ENCODE data around the gene PAPLN. TPM values are rescaled to one million over a fixed set of nuclear protein-coding genes. Genes with fewer than 3 reads are reported as not detected.

PAPLN gene
- total and polyA plus RNA-seq, 2 of the 8 experiments (the other 6 are each of a cell fraction or from before 2014, with no cell fraction given), result 14.8 to 25.6 TPM

DNA sequence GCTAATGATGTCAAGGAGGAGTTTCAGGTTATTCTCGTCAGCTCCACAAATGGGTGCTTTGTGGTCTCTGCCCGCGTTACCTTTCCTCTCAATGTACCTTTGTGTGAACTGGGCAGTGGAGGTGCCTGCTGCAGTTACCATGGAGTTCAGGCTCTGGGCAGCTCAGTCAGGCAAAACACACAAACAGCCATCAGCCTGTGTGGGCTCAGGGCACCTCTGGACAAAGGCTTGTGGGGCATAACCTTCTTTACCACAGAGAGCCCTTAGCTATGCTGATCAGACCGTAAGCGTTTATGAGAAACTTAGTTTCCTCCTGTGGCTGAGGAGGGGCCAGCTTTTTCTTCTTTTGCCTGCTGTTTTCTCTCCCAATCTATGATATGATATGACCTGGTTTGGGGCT is 16.7 kb upstream of the PAPLN start (continued):
- TF ChIP-seq, protein P1, sequence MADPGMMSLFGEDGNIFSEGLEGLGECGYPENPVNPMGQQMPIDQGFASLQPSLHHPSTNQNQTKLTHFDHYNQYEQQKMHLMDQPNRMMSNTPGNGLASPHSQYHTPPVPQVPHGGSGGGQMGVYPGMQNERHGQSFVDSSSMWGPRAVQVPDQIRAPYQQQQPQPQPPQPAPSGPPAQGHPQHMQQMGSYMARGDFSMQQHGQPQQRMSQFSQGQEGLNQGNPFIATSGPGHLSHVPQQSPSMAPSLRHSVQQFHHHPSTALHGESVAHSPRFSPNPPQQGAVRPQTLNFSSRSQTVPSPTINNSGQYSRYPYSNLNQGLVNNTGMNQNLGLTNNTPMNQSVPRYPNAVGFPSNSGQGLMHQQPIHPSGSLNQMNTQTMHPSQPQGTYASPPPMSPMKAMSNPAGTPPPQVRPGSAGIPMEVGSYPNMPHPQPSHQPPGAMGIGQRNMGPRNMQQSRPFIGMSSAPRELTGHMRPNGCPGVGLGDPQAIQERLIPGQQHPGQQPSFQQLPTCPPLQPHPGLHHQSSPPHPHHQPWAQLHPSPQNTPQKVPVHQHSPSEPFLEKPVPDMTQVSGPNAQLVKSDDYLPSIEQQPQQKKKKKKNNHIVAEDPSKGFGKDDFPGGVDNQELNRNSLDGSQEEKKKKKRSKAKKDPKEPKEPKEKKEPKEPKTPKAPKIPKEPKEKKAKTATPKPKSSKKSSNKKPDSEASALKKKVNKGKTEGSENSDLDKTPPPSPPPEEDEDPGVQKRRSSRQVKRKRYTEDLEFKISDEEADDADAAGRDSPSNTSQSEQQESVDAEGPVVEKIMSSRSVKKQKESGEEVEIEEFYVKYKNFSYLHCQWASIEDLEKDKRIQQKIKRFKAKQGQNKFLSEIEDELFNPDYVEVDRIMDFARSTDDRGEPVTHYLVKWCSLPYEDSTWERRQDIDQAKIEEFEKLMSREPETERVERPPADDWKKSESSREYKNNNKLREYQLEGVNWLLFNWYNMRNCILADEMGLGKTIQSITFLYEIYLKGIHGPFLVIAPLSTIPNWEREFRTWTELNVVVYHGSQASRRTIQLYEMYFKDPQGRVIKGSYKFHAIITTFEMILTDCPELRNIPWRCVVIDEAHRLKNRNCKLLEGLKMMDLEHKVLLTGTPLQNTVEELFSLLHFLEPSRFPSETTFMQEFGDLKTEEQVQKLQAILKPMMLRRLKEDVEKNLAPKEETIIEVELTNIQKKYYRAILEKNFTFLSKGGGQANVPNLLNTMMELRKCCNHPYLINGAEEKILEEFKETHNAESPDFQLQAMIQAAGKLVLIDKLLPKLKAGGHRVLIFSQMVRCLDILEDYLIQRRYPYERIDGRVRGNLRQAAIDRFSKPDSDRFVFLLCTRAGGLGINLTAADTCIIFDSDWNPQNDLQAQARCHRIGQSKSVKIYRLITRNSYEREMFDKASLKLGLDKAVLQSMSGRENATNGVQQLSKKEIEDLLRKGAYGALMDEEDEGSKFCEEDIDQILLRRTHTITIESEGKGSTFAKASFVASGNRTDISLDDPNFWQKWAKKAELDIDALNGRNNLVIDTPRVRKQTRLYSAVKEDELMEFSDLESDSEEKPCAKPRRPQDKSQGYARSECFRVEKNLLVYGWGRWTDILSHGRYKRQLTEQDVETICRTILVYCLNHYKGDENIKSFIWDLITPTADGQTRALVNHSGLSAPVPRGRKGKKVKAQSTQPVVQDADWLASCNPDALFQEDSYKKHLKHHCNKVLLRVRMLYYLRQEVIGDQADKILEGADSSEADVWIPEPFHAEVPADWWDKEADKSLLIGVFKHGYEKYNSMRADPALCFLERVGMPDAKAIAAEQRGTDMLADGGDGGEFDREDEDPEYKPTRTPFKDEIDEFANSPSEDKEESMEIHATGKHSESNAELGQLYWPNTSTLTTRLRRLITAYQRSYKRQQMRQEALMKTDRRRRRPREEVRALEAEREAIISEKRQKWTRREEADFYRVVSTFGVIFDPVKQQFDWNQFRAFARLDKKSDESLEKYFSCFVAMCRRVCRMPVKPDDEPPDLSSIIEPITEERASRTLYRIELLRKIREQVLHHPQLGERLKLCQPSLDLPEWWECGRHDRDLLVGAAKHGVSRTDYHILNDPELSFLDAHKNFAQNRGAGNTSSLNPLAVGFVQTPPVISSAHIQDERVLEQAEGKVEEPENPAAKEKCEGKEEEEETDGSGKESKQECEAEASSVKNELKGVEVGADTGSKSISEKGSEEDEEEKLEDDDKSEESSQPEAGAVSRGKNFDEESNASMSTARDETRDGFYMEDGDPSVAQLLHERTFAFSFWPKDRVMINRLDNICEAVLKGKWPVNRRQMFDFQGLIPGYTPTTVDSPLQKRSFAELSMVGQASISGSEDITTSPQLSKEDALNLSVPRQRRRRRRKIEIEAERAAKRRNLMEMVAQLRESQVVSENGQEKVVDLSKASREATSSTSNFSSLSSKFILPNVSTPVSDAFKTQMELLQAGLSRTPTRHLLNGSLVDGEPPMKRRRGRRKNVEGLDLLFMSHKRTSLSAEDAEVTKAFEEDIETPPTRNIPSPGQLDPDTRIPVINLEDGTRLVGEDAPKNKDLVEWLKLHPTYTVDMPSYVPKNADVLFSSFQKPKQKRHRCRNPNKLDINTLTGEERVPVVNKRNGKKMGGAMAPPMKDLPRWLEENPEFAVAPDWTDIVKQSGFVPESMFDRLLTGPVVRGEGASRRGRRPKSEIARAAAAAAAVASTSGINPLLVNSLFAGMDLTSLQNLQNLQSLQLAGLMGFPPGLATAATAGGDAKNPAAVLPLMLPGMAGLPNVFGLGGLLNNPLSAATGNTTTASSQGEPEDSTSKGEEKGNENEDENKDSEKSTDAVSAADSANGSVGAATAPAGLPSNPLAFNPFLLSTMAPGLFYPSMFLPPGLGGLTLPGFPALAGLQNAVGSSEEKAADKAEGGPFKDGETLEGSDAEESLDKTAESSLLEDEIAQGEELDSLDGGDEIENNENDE (IDR thresholded peaks at IDR 0.05; ENCODE audit: insufficient replicate concordance, low read length), result no peak
- TF ChIP-seq BACH1 (IDR thresholded peaks at IDR 0.05; ENCODE audit: low read length) (no peak), CHD2 (IDR thresholded peaks at IDR 0.05; ENCODE audit: low read length) (no peak), HDAC6 (IDR thresholded peaks at IDR 0.05; ENCODE audit: low read depth, low read length) (no peak), RAD21 (IDR thresholded peaks at IDR 0.05 in 1 of 2, conservative IDR thresholded peaks at IDR 0.05 in 1 of 2; ENCODE audit: low read depth in 2 of 2, low read length in 2 of 2) (no peak), EGR1 (IDR thresholded peaks at IDR 0.05; ENCODE audit: borderline replicate concordance, low read depth, low read length) (no peak), TEAD4 (IDR thresholded peaks at IDR 0.05; ENCODE audit: low read depth, low read length) (no peak), SAP30 (IDR thresholded peaks at IDR 0.05; ENCODE audit: insufficient read depth, insufficient replicate concordance, low read length) (no peak), POLR2A (IDR thresholded peaks at IDR 0.05; ENCODE audit: control extremely low read depth in 1 of 2, low read depth in 2 of 2, low read length in 2 of 2) (no peak), FOSL1 (IDR thresholded peaks at IDR 0.05; ENCODE audit: insufficient read depth, low read depth, low read length) (no peak), GTF2F1 (IDR thresholded peaks at IDR 0.05; ENCODE audit: borderline replicate concordance, low read depth, low read length) (no peak)
- TF ChIP-seq, protein P2, sequence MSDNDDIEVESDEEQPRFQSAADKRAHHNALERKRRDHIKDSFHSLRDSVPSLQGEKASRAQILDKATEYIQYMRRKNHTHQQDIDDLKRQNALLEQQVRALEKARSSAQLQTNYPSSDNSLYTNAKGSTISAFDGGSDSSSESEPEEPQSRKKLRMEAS (IDR thresholded peaks at IDR 0.05), result no peak

Data from H1 (cell line).